GM12873 (cell line): Measurements from ENCODE around the gene MLNR.

Source experiments
- TF ChIP-seq, protein P1 (sequence below): IDR thresholded peaks from 2 replicates; pipeline ENCODE4 v1.5.1; 2012; ENCODE audit warnings: low read depth, mild to moderate bottlenecking, moderate library complexity, low read length, control low read depth; ENCODE audit not compliant: insufficient read depth; ENCODE audit errors: missing control alignments

MLNR gene

GRCh38 chr13:49247643-49248621 lies 27.8 kb downstream of the MLNR start, which contains the start of gene CDADC1:
CDADC1 (plus strand) TSS chr13:49247925; CDS start chr13:49248038, 113 bp downstream.
- TF ChIP-seq, protein P1, sequence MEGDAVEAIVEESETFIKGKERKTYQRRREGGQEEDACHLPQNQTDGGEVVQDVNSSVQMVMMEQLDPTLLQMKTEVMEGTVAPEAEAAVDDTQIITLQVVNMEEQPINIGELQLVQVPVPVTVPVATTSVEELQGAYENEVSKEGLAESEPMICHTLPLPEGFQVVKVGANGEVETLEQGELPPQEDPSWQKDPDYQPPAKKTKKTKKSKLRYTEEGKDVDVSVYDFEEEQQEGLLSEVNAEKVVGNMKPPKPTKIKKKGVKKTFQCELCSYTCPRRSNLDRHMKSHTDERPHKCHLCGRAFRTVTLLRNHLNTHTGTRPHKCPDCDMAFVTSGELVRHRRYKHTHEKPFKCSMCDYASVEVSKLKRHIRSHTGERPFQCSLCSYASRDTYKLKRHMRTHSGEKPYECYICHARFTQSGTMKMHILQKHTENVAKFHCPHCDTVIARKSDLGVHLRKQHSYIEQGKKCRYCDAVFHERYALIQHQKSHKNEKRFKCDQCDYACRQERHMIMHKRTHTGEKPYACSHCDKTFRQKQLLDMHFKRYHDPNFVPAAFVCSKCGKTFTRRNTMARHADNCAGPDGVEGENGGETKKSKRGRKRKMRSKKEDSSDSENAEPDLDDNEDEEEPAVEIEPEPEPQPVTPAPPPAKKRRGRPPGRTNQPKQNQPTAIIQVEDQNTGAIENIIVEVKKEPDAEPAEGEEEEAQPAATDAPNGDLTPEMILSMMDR = no peak

DNA sequence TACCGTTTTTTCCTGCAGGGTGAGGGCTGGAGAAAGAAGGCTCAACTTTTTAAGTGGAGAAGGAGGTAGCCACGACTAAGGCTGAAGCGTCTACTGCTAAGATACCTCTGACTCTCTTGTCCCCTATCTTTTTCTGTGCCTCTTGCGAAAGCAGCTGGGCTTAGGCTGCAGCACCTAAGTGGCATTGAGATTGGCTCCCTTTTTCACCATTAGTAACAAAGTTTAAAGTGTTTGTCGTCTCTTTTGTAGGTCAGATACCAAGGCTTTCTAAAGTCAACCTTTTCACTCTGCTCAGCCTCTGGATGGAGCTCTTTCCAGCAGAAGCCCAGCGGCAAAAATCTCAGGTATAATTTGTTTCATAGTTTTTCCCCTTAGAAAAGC lies 28.5 kb downstream of the MLNR start:
- TF ChIP-seq, protein P1 = no peak

GRCh38 chr13:49251326-49251725 lies 31.2 kb downstream of the MLNR start:
- TF ChIP-seq, protein P1 = no peak

GRCh38 chr13:49253310-49253709 lies 33.2 kb downstream of the MLNR start:
- TF ChIP-seq, protein P1 = no peak

- TF ChIP-seq, protein P1 = no peak
These were observed 33.9 kb downstream of the MLNR start for GRCh38 chr13:49254007-49254406.

GRCh38 chr13:49256841-49257240 lies 36.7 kb downstream of the MLNR start:
- TF ChIP-seq, protein P1 = no peak

DNA sequence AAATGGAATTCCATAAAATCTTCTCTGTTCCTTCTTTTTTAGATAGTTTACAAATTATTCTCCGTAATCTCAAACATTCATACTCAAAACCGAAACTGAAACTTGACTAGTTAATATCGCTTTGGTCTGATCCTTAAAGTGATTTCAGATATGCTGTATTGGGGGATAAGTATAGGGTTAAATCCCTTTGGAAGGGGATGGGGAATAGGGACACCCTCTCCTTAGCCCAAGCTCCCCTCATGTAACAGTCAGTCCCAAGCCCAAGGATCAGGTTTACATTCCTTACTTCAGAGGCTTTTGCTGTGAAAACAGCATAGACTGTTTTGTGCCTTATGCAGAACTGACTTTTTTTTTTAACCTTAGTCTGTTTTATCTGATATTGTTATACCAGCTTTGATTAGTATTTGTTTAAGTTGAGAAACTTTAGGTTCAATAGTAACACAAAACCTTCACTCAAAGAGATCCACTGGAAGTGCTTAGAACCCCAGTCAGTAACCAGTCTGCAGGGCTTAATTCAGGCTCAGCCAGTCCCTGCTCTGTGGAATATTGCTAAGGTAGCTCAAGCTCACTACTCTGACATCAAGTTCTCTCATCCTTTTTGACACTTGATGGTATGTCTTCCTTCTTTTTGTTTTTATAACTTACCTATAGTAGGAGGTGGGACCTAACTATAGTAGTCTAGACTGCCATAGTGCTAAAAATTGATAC lies 38.1 kb downstream of the MLNR start:
- TF ChIP-seq, protein P1 = no peak
